ENCODE measurements around the gene CACNG5.

DNA sequence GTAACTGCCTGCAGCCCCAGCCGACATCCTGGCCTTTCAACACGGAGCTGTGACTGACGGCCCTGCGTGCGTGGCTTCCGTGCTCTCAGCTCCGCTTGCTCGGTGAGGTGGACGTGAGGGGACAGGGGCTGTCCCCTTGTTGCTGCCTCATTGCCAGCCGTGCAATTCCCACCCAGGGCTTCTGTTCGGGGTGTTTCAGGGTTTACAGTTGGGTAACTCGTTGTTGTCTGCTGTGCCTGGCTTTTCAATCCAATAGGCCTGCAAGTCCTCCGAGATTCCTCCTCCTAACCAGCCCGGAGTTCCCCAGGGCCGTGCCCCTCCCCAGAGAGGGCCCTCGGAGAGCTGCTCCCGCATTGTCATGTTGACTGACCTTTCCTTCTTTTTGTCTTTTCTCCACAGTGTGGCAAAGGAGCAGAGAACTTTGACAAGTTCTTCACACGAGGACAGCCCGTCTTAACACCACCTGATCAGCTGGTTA is 31.4 kb upstream of the CACNG5 start:
- TF ChIP-seq CTCF (IDR thresholded peaks at IDR 0.05) = no peak
- TF ChIP-seq EP300 (IDR thresholded peaks at IDR 0.05) = no peak
- no peak for TF ChIP-seq POLR2A (IDR thresholded peaks at IDR 0.05)

Data from gastroesophageal sphincter (tissue), 3 donors.